Transverse colon (tissue), 4 donors: ENCODE measurements around the gene PRR5L. TPM values are rescaled to one million over a fixed set of nuclear protein-coding genes. Genes with fewer than 3 reads are reported as not detected.
A peak's percentile ranks its signal among the peaks of the same experiment; 100 is the strongest.

Experiments used
- DNase-seq: peaks from one replicate; pipeline ENCODE4 v3.0.0-alpha.2; 2019
- H3K27ac ChIP-seq, 4 donors: fragments of 200-600 bp; sonication (generic); 2 replicates each; pipeline ENCODE4 v1.5.1; 2016 to 2018; ENCODE audit warnings: inconsistent platforms in 4 of 4
- H3K27me3 ChIP-seq: fragments of 200-600 bp; sonication (generic); 2 replicates; pipeline ENCODE4 v1.5.1; 2017; ENCODE audit warnings: inconsistent platforms
- H3K36me3 ChIP-seq, 4 donors: fragments of 200-600 bp; sonication (generic); 2 replicates each; pipeline ENCODE4 v1.5.1; 2017 to 2019; ENCODE audit warnings: inconsistent platforms in 4 of 4
- H3K4me1 ChIP-seq, 4 donors: fragments of 200-600 bp; sonication (generic); 2 replicates each; pipeline ENCODE4 v1.5.1; 2017 to 2020; ENCODE audit warnings: inconsistent platforms in 4 of 4
- H3K4me3 ChIP-seq, 4 donors: fragments of 200-600 bp; sonication (generic); 1 replicate in 1 of 4; 2 replicates in 3 of 4; pipeline versions ENCODE4 v1.5.1 to v1.6.1; 2017 to 2019; ENCODE audit warnings: inconsistent platforms in 4 of 4
- H3K9me3 ChIP-seq, 2 donors: fragments of 200-600 bp; sonication (generic); 2 replicates each; pipeline ENCODE4 v1.5.1; 2017 to 2019; ENCODE audit warnings: inconsistent platforms in 2 of 2
- EP300 ChIP-seq: sonication (generic); formaldehyde crosslinking; IDR thresholded peaks from one replicate; pipeline ENCODE4 v1.6.1; 2017; ENCODE audit warnings: antibody characterized with exemption, low read depth
- POLR2A ChIP-seq: fragments of 450-650 bp; IDR thresholded peaks from one replicate; pipeline ENCODE4 v1.6.1; 2016; ENCODE audit warnings: antibody characterized with exemption, mild to moderate bottlenecking, moderate library complexity
- POLR2AphosphoS5 ChIP-seq, 3 donors: sonication (generic); formaldehyde crosslinking; IDR thresholded peaks; one replicate each; pipeline ENCODE4 v1.6.1; 2016; ENCODE audit warnings: antibody characterized with exemption in 3 of 3
- WGBS, 2 donors: methylation state at CpG; one replicate each; pipeline ENCODE4 v1.1.5; 2018; ENCODE audit warnings: low coverage in 1 of 2; 5-methylcytosine and 5-hydroxymethylcytosine counted together
- in situ Hi-C, 4 donors: fragments of 200-750 bp; cut with MboI; loops; one replicate each; pipeline versions ENCODE4 v1.15.0 to v1.15.1; 2017; ENCODE audit warnings: low sequenced_read_pairs in 3 of 4, low pct_ligation_motif_present in 1 of 4, low pct_unique_long_range_greater_than_20kb in 1 of 4
- intact Hi-C: fragments of 100-400 bp; cut with DNase I; formaldehyde crosslinking; loops from one replicate; pipeline ENCODE4 v1.15.1; 2023; ENCODE audit warnings: low total_unique reads
- total RNA-seq, 4 donors: library from RNA; depleted of rRNA; stranded (reverse); fragments of >200 nt; gene quantifications; one replicate each; pipeline ENCODE4 v1.1.0, GENCODE V29; 2016
- TF ChIP-seq, protein P1 (sequence below), 5 experiments: fragments of 200-600 bp in 3 of 5; fragments of 450-650 bp in 2 of 5; sonication (generic) in 3 of 5; IDR thresholded peaks; 1 replicate in 2 of 5; 2 replicates in 3 of 5; pipeline ENCODE4 v1.5.1; 2016 to 2017; ENCODE audit warnings: antibody characterized with exemption in 5 of 5, inconsistent platforms in 3 of 5, mild to moderate bottlenecking in 2 of 5, moderate library complexity in 1 of 5

The PRR5L gene
- total RNA-seq, 4 donors from 2014 or later, result 203 to 418 (median 251) TPM

- H3K27me3 ChIP-seq, result peaks cover 3% of the 10 kb centered on the region
- no peaks in the 10 kb centered on the region for H3K9me3 ChIP-seq
- peak; percentile 46 for DNase-seq
- no peaks in the 10 kb centered on the region for H3K36me3 ChIP-seq
- intact Hi-C loops, result loop anchor here (5.0 to 10.0 kb wide), 3 partner anchors 451 to 1199 kb away; partner anchors contain the start of gene FJX1
- H3K27ac ChIP-seq, result no peak overlapping the region
- 29% methylated on average over 13 of the region's 13 CpGs; no CpG with 5 or more reads in 1 of the 2 donors for WGBS, 2 donors
- in situ Hi-C loops, result loop anchor here (10.0 to 25.0 kb wide), 5 partner anchors 229 to 654 kb away; partner anchors contain the start of gene FJX1 (in 2 of the 4)
- no peaks in the 10 kb centered on the region for H3K4me1 ChIP-seq
- no peak for TF ChIP-seq EP300
- TF ChIP-seq, protein P1, sequence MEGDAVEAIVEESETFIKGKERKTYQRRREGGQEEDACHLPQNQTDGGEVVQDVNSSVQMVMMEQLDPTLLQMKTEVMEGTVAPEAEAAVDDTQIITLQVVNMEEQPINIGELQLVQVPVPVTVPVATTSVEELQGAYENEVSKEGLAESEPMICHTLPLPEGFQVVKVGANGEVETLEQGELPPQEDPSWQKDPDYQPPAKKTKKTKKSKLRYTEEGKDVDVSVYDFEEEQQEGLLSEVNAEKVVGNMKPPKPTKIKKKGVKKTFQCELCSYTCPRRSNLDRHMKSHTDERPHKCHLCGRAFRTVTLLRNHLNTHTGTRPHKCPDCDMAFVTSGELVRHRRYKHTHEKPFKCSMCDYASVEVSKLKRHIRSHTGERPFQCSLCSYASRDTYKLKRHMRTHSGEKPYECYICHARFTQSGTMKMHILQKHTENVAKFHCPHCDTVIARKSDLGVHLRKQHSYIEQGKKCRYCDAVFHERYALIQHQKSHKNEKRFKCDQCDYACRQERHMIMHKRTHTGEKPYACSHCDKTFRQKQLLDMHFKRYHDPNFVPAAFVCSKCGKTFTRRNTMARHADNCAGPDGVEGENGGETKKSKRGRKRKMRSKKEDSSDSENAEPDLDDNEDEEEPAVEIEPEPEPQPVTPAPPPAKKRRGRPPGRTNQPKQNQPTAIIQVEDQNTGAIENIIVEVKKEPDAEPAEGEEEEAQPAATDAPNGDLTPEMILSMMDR (IDR thresholded peaks at IDR 0.05), result peak; percentile 72 to 83 (median 77)
- H3K4me3 ChIP-seq, result no peak overlapping the region
These were observed 30.1 kb upstream of the PRR5L start for GRCh38 chr11:36265793-36266628.

GRCh38 chr11:36266767-36267166 lies 29.3 kb upstream of the PRR5L start:
- DNase-seq, result no peak
- no peak overlapping the region for H3K27ac ChIP-seq
- no peaks in the 10 kb centered on the region for H3K4me1 ChIP-seq
- H3K27me3 ChIP-seq, result no peaks in the 10 kb centered on the region
- no peak overlapping the region for H3K4me3 ChIP-seq
- intact Hi-C loops, result loop anchor here (5.0 to 10.0 kb wide), 3 partner anchors 452 to 1198 kb away; partner anchors contain the start of gene FJX1
- H3K9me3 ChIP-seq, result no peaks in the 10 kb centered on the region
- H3K36me3 ChIP-seq, result no peaks in the 10 kb centered on the region
- in situ Hi-C loops, result loop anchor here (10.0 to 25.0 kb wide), 5 partner anchors 229 to 654 kb away; partner anchors contain the start of gene FJX1 (in 2 of the 4)
- 52 to 58% methylated on average over 4 to 5 of the region's 5 CpGs for WGBS, 2 donors
- TF ChIP-seq POLR2AphosphoS5 (IDR thresholded peaks at IDR 0.05) (no peak), POLR2A (no peak), EP300 (no peak)
- TF ChIP-seq, protein P1 (IDR thresholded peaks at IDR 0.05), result no peak

DNA sequence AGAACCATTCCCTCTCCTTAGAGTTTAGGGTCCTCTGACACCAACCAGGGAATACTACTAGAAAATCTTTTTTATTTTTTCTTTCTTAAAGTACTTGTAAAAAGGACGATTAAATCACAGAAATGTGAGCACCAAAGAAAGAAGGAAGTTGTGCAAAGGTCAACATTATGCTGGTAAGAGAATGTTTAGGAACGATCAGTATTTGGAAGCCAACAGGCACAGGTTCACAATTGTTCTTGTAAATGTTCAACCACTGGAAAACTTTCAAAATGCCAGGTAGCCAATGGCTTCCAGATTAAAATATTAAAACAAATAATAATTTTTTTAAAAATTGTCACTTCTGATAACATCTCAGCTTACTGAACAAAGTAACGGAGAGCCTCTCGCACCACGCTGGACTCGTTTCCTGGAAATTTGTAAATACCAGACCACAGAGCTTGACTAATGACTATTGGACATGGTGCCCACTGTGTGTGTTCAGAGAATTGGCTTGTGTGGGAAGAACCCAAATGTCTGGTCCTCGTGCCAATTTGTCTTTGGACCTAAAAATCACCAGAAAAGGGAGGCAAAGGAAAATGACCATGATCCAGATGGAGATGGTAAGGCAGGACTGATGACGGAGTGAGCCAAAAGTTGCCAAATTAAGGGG lies 27.6 kb upstream of the PRR5L start:
- TF ChIP-seq EP300, result no peak
- TF ChIP-seq POLR2AphosphoS5 (IDR thresholded peaks at IDR 0.05), result no peak
- no peak for TF ChIP-seq POLR2A
- TF ChIP-seq, protein P1 (IDR thresholded peaks at IDR 0.05), result no peak
- DNase-seq, result no peak
- H3K9me3 ChIP-seq, result no peaks in the 10 kb centered on the region
- peaks cover 0 to 14% (median 4%) of the 10 kb centered on the region in 4 donors for H3K36me3 ChIP-seq
- H3K4me1 ChIP-seq, result no peaks in the 10 kb centered on the region
- intact Hi-C loops, result loop anchor here (5.0 to 10.0 kb wide), 3 partner anchors 454 to 1196 kb away; partner anchors contain the start of gene FJX1
- WGBS, 2 donors, result 71 to 76% methylated on average over 6 to 8 of the region's 8 CpGs
- no peaks in the 10 kb centered on the region for H3K27me3 ChIP-seq
- H3K4me3 ChIP-seq, result no peak overlapping the region
- no peak overlapping the region for H3K27ac ChIP-seq
- in situ Hi-C loops, result loop anchor here (10.0 to 25.0 kb wide), 5 partner anchors 231 to 656 kb away; partner anchors contain the start of gene FJX1 (in 2 of the 4)

- intact Hi-C loops (no loop called here), in situ Hi-C loops (loop anchor here in 3 of 4 donors (25.0 kb wide), 3 partner anchors 233 to 658 kb away; partner anchors contain the start of gene FJX1 (in 1 of the 3))
- TF ChIP-seq POLR2AphosphoS5 (IDR thresholded peaks at IDR 0.05) (no peak), EP300 (no peak), POLR2A (no peak)
- TF ChIP-seq, protein P1 (IDR thresholded peaks at IDR 0.05), result no peak
- Histone ChIP-seq H3K9me3 (no peaks in the 10 kb centered on the region), H3K27ac (no peak overlapping the region), H3K36me3 (peaks cover 0 to 32% (median 9%) of the 10 kb centered on the region in 4 donors), H3K4me3 (no peak overlapping the region), H3K4me1 (no peaks in the 10 kb centered on the region), H3K27me3 (no peaks in the 10 kb centered on the region)
- DNase-seq, result no peak
- WGBS, 2 donors, result 91% methylated on average over 9 of the region's 9 CpGs; no CpG with 5 or more reads in 1 of the 2 donors
These were observed 25.4 kb upstream of the PRR5L start for GRCh38 chr11:36270701-36271100.
